Upper lobe of right lung (tissue), 1 donor: ENCODE results near the gene GPR55. TPM values are rescaled to one million over a fixed set of nuclear protein-coding genes. Genes with fewer than 3 reads are reported as not detected.

Experiments used
- ATAC-seq: fragments of 200-7000 bp; cut with Tn5 transposase; one replicate; pipeline ENCODE4 v1.9.1; 2020; ENCODE audit warnings: mild to moderate bottlenecking, moderate library complexity
- DNase-seq: peaks from one replicate; pipeline ENCODE4 v3.0.0-alpha.2; 2020
- H3K27ac ChIP-seq: fragments of 200-600 bp; one replicate; pipeline ENCODE4 v1.8.0; 2022
- H3K27me3 ChIP-seq: fragments of 200-600 bp; one replicate; pipeline ENCODE4 v1.8.0; 2022; ENCODE audit warnings: mild to moderate bottlenecking
- H3K36me3 ChIP-seq: fragments of 200-600 bp; one replicate; pipeline ENCODE4 v1.8.0; 2022
- H3K4me1 ChIP-seq: fragments of 200-600 bp; one replicate; pipeline ENCODE4 v1.8.0; 2022
- H3K4me3 ChIP-seq: fragments of 200-600 bp; one replicate; pipeline ENCODE4 v1.8.0; 2022; ENCODE audit warnings: mild to moderate bottlenecking
- H3K9me3 ChIP-seq: fragments of 200-600 bp; one replicate; pipeline ENCODE4 v1.8.0; 2022
- intact Hi-C: fragments of 100-400 bp; cut with DNase I; formaldehyde crosslinking; loops from one replicate; pipeline ENCODE4 v1.11.0; 2022
- total RNA-seq: library from RNA; stranded (reverse); fragmentation: NEBNext Ultra II Directional; extraction: Animal tissue kit (Norgen Biotek cat#: 25700); gene quantifications from one replicate; pipeline ENCODE4 v1.2.1, GENCODE V29; 2021
- TF ChIP-seq, protein P1 (sequence below): fragments of 200-600 bp; IDR thresholded peaks from one replicate; pipeline ENCODE4 v1.8.0; 2022; ENCODE audit warnings: antibody characterized with exemption
- donor health status: DM: no; HTN: yes; CAD: no; lungs with severe emphysema.

GPR55 gene
- total RNA-seq, 1 donor from 2014 or later: 1.2 TPM

DNA sequence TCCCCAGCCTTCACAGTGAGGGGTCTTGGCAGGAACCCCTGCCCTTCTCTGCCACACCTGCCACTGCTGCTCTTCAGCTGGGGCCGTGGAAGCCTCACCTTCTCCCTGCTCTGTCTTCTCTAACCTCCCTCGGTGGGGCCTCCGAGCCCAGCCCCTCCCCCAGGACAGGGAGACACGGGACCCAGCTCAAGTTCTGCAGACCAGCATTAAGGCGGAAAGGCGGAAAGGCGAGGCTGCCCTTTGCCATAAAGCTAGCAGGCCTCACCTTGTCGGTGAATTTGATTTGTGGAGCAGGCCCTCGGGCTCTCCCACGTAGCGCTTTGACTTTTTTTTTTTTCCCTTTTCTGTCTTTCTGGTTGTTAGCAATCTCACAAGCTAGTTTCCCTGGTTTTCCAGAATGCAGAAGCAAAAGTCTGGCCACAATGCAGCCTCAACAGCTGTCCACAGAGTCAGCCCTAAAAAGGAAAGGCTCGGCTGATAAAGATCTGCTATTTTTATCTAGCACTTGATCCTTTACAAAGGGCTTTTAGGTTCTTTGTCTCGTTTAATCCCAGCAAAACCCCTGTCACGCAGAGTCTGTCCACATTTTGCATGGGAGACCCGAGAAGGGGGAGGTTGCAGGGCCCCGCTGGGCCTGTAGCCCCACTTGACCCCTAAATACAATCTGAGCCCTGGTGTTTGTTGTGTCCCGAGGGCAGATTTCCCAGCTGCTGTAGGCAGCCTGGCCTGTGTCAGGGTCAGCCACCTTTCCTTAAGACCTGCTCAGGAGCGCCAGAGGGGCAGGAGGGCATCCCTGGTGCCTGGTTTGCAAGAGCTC is 54.3 kb downstream of the GPR55 start:
- H3K9me3 ChIP-seq: no peaks in the 10 kb centered on the region
- ATAC-seq (no peak), DNase-seq (no peak)
- peaks cover 6% of the 10 kb centered on the region for H3K27me3 ChIP-seq
- H3K4me1 ChIP-seq: peaks cover 19% of the 10 kb centered on the region
- H3K27ac ChIP-seq: peak overlapping the region; percentile 8
- intact Hi-C loops: no loop called here
- TF ChIP-seq, protein P1, sequence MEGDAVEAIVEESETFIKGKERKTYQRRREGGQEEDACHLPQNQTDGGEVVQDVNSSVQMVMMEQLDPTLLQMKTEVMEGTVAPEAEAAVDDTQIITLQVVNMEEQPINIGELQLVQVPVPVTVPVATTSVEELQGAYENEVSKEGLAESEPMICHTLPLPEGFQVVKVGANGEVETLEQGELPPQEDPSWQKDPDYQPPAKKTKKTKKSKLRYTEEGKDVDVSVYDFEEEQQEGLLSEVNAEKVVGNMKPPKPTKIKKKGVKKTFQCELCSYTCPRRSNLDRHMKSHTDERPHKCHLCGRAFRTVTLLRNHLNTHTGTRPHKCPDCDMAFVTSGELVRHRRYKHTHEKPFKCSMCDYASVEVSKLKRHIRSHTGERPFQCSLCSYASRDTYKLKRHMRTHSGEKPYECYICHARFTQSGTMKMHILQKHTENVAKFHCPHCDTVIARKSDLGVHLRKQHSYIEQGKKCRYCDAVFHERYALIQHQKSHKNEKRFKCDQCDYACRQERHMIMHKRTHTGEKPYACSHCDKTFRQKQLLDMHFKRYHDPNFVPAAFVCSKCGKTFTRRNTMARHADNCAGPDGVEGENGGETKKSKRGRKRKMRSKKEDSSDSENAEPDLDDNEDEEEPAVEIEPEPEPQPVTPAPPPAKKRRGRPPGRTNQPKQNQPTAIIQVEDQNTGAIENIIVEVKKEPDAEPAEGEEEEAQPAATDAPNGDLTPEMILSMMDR: no peak
- no peaks in the 10 kb centered on the region for H3K36me3 ChIP-seq
- H3K4me3 ChIP-seq: no peak overlapping the region

DNA sequence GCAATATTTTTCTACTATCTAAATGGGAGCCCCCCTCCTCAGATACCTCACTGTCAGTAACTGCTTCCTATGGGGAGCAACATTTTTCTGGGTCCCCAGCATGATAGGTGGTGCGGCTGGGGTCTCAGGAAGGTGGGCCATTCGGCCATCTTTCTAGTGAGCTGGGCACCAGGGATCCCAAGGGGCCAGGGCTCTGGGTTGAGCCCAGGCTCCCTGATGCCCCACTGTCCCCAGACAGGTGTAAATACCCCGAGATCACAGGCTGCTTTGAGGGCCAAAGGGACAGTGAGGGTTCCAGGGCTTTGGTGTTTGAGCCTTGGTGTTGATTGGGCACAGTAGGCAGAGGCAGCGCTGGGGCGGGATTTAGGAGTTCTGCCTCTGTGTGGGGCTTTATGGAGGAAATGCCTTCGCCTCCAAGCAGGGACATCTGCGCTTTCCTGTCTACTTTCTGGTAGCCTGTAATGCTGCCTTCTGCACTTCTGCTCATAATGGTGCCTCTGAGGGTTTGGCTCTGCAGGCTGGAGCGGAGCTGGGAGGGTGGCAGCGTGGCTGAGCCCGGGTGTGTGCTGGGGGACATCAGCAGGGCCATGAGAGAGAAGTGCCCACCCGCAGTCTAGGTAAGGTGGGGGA is 55.0 kb downstream of the GPR55 start:
- DNase-seq (no peak), ATAC-seq (no peak)
- Histone ChIP-seq H3K4me1 (peaks cover 21% of the 10 kb centered on the region), H3K36me3 (no peaks in the 10 kb centered on the region), H3K27ac (peak overlapping the region; percentile 8), H3K4me3 (no peak overlapping the region), H3K9me3 (no peaks in the 10 kb centered on the region), H3K27me3 (peaks cover 11% of the 10 kb centered on the region)
- TF ChIP-seq, protein P1: no peak
- intact Hi-C loops: no loop called here

DNA sequence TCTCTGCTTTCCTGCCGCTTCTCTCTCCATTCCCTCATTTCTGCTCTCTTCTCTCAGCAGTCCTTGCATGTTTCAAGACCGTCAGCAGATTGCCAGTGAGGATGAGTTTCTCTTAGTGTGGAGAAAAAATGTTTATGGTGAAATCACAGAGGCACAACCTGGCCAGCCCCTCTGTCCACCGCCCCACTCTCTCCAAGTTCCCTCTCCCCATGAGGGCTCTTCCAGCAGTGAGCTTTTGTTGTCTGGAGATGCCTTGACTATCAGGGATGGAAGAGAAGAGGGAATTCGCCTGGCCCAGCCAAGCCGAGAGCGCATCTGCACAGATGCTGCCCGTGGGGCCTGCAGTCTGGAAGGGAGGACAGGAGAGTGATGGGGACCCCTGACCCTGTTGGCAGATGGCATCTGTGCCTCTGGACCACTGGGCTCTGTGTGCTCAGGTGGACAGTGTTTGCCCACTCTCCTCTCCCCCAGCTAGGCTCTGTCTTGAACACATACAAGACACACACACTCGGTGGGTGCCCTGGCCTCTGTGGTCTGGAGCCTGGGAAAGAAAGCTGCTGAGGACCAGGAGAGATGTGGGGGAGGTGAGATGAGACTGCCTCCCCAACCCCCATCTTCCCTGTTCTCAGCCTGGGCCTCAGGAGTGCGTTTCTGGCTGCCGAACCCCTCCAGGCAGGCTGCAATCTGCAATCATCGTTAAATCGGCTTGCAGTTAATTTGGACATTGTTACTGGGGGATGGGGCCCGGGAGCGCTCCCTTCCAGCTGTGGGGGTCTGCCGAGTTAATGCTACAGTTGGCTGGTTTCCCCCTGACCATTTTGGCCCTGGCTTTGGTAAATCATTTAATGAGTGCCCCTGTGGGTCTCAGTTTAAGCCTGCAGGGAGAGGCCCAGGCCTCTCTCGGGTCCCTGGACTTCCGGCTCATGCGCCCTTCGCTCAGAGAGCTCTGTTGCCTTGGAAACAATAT is 55.8 kb downstream of the GPR55 start:
- no peak overlapping the region for H3K4me3 ChIP-seq
- ATAC-seq (no peak), DNase-seq (no peak)
- H3K27me3 ChIP-seq: peaks cover 15% of the 10 kb centered on the region
- no peaks in the 10 kb centered on the region for H3K9me3 ChIP-seq
- intact Hi-C loops: no loop called here
- peaks cover 21% of the 10 kb centered on the region for H3K4me1 ChIP-seq
- TF ChIP-seq, protein P1: no peak
- H3K36me3 ChIP-seq: no peaks in the 10 kb centered on the region
- no peak overlapping the region for H3K27ac ChIP-seq

DNA sequence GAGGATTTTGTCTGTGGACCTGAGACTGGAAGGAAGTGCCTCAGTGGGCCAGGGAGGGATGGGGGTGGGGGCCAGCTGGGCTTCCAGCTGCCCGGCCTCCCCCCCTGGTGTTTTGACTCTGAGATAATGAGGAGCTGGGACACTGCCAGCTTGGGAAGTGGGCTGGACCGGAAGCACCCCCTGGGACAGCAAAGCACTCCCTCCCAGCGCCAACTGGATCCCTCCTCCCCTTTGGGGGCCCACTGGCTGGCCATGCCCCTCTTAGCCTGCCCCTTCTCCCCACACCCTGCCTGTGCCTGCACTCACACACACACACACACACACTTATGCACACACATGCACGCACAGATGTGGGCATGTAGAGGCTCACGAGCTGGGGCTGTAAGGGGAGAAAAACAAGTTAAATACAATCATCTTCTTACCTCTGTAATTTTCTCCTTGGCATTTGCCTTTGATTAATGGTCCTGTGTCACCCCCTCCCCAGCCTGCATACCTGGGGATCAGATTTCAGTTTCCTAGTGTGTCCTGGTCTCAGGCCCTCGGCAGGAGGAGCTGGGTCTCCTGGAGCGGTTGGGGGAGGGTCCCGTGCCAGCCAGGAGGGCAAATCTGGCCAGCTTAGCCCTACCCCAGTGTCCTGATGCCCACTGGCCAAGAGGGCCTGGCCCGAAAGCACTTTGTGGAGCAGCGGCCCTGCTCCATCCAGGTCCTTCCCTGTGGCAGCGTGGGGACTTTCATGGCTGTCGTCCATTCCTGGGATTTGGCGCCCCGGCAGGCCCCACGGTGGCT is 56.7 kb downstream of the GPR55 start:
- no peak for ATAC-seq
- intact Hi-C loops: no loop called here
- H3K4me3 ChIP-seq: no peak overlapping the region
- no peak overlapping the region for H3K27ac ChIP-seq
- TF ChIP-seq, protein P1: no peak
- peaks cover 21% of the 10 kb centered on the region for H3K4me1 ChIP-seq
- no peaks in the 10 kb centered on the region for H3K9me3 ChIP-seq
- DNase-seq: no peak
- no peaks in the 10 kb centered on the region for H3K36me3 ChIP-seq
- peaks cover 19% of the 10 kb centered on the region for H3K27me3 ChIP-seq
